Testis (tissue), 3 donors: ENCODE results near the gene CAPN5. TPM values are rescaled to one million over a fixed set of nuclear protein-coding genes. Genes with fewer than 3 reads are reported as not detected.

Experiments
- DNase-seq: peaks from one replicate; pipeline ENCODE4 v3.0.0-alpha.2; 2019
- H3K27ac ChIP-seq, 2 donors: fragments of 200-600 bp; sonication (generic); one replicate each; pipeline ENCODE4 v1.5.1; 2019
- H3K27me3 ChIP-seq: fragments of 200-600 bp; sonication (generic); one replicate; pipeline ENCODE4 v1.5.1; 2019
- H3K36me3 ChIP-seq: fragments of 200-600 bp; sonication (generic); one replicate; pipeline ENCODE4 v1.5.1; 2017; ENCODE audit warnings: low read depth; ENCODE audit errors: missing control alignments
- H3K4me1 ChIP-seq: fragments of 200-600 bp; sonication (generic); one replicate; pipeline ENCODE4 v1.5.1; 2019
- H3K4me3 ChIP-seq, 2 donors: fragments of 200-600 bp; sonication (generic); one replicate each; pipeline ENCODE4 v1.5.1; 2017 to 2019
- H3K9me3 ChIP-seq: fragments of 200-600 bp; sonication (generic); one replicate; pipeline ENCODE4 v1.5.1; 2017
- POLR2A ChIP-seq: fragments of 450-650 bp; IDR thresholded peaks from one replicate; pipeline ENCODE4 v1.6.1; 2017; ENCODE audit warnings: antibody characterized with exemption, mild to moderate bottlenecking, moderate library complexity
- WGBS, 2 donors: methylation state at CpG; one replicate each; pipeline ENCODE4 v1.1.5; 2018; 5-methylcytosine and 5-hydroxymethylcytosine counted together
- intact Hi-C: fragments of 100-400 bp; cut with DNase I; formaldehyde crosslinking; loops from one replicate; pipeline ENCODE4 v1.15.1; 2023; ENCODE audit warnings: low total_unique reads
- polyA plus RNA-seq: library from polyadenylated mRNA; stranded (reverse); fragments of 350-450 nt; fragmentation: Illumina TruSeq; extraction: RNeasy Lipid Tissue Mini Kit (QIAGEN cat#74804); gene quantifications from one replicate; pipeline ENCODE4 v1.2.3, GENCODE V29; 2014; ENCODE audit warnings: low read depth, low replicate concordance; ENCODE audit not compliant: insufficient read depth
- total RNA-seq, 2 donors: library from RNA; depleted of rRNA; stranded (reverse); fragments of >200 nt; gene quantifications; one replicate each; pipeline ENCODE4 v1.2.3, GENCODE V29; 2016
- TF ChIP-seq, protein P1 (sequence below), 3 experiments: fragments of 450-650 bp in 2 of 3; fragments of 200-600 bp in 1 of 3; sonication (generic) in 1 of 3; IDR thresholded peaks; one replicate each; pipeline ENCODE4 v1.5.1; 2016 to 2019; ENCODE audit warnings: antibody characterized with exemption in 3 of 3, mild to moderate bottlenecking in 2 of 3, moderate library complexity in 1 of 3

The CAPN5 gene
- total and polyA plus RNA-seq, 3 donors from 2014 or later, result 62.3 to 116 (median 102) TPM

DNA sequence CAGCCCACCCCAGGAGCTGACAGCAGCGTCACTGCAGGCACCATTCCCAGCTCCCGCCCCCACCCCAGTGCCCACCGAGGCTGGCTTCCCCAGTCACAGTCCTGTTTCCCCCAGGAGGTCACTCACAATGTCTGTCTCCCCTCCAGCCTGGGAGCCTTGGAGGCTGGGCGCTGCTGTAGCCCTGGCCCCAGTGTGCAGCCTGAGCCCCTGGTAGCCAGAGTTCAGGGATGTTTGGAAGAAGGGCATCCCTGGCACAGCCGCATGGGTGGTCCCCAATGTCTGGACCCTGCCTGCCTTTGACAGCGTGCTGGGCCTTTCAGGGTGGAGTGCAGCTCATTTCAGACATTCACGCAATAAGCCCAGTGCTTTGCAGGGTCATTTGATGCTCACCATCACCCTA lies 4.3 kb downstream of the CAPN5 start:
- no peaks in the 10 kb centered on the region for H3K9me3 ChIP-seq
- intact Hi-C loops, result no loop called here
- H3K4me1 ChIP-seq, result peaks cover 61% of the 10 kb centered on the region
- DNase-seq, result no peak
- TF ChIP-seq, protein P1, sequence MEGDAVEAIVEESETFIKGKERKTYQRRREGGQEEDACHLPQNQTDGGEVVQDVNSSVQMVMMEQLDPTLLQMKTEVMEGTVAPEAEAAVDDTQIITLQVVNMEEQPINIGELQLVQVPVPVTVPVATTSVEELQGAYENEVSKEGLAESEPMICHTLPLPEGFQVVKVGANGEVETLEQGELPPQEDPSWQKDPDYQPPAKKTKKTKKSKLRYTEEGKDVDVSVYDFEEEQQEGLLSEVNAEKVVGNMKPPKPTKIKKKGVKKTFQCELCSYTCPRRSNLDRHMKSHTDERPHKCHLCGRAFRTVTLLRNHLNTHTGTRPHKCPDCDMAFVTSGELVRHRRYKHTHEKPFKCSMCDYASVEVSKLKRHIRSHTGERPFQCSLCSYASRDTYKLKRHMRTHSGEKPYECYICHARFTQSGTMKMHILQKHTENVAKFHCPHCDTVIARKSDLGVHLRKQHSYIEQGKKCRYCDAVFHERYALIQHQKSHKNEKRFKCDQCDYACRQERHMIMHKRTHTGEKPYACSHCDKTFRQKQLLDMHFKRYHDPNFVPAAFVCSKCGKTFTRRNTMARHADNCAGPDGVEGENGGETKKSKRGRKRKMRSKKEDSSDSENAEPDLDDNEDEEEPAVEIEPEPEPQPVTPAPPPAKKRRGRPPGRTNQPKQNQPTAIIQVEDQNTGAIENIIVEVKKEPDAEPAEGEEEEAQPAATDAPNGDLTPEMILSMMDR (IDR thresholded peaks at IDR 0.05), result no peak
- no peak for TF ChIP-seq POLR2A
- H3K27me3 ChIP-seq, result no peaks in the 10 kb centered on the region
- 82 to 88% methylated on average over 5 to 7 of the region's 7 CpGs for WGBS, 2 donors
- no peaks in the 10 kb centered on the region for H3K36me3 ChIP-seq
- H3K27ac ChIP-seq, result no peak overlapping the region
- no peak overlapping the region for H3K4me3 ChIP-seq

DNA sequence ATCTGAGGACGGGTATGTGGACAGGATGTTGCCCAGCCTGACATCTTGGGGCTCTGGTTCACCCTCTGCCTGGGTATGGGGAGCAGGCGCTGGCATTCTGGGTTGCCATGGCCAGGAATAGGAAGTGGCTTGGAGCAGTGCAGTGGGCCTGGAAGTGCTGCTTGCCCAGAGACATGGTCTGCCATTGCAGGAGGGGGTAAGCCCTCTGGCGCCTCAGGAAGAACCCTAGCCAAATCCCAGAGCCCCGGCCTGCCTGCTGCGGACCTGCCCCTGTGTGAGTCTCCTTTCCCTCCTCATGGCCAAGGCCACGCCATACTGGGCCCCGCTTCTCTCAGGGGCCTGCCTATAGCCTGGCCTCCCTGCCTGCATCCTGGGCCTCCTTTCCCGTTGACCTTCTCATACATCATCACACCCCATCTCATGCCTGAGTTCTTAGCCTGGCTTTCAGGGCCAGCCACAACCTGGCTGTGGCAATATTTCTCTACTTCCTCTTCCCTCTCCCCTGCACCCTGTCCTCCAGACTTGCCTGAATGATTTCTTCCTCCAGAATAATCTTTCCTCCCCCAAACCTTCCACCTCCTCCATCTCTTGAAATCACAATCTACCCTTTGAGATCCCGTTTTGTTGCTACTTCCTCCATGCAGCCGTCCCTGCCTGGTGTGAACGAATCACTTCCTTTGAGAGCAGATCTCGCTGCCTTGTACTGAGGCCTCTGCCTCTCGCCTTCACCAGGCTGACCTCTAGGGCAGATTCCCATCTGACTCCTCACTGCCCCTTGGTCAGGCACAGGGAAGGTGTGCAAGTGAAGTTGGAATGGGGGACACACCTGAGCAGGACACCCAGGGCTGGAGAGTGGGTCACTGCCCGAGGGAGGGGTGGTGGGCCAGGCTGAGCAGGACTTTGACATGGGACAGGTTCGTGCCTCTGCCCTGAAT lies 5.2 kb downstream of the CAPN5 start:
- no peaks in the 10 kb centered on the region for H3K27me3 ChIP-seq
- H3K4me1 ChIP-seq, result peaks cover 59% of the 10 kb centered on the region
- no peak for DNase-seq

DNA sequence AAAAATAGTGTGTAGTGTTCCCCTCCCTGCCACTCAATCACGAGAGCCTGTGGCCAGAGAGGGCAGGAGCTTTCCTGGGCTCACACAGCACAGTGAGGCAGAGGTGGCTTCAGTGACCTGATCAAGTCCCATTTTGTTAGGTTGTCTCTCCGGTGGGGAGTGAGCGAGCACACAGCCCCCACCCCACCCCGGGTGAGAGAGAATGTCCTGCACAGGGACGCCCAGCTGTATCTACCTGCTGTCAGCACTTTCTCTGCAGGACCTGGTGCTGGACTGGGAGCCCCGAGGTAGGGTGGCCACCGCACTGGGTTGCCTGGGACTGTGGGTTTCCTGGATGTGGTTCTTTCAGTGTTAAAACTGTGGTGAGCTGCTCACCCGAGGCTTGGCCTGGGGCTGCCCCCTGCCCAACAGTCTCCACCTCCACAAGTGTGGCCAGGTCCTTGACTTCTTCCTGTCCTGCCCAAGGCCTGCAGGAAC lies 6.1 kb downstream of the CAPN5 start:
- no peak overlapping the region for H3K4me3 ChIP-seq
- no peaks in the 10 kb centered on the region for H3K27me3 ChIP-seq
- H3K36me3 ChIP-seq, result no peaks in the 10 kb centered on the region
- H3K27ac ChIP-seq, result peak overlapping the region; percentile 39 to 83
- peaks cover 53% of the 10 kb centered on the region for H3K4me1 ChIP-seq
- DNase-seq, result no peak
- intact Hi-C loops, result no loop called here
- no peaks in the 10 kb centered on the region for H3K9me3 ChIP-seq
- TF ChIP-seq POLR2A, result no peak
- TF ChIP-seq, protein P1 (IDR thresholded peaks at IDR 0.05), result no peak
- WGBS, 2 donors, result 38 to 49% methylated on average over 1 to 8 of the region's 8 CpGs

More for the DNA sequence above, 5.2 kb downstream of the CAPN5 start:
- Histone ChIP-seq H3K36me3 (no peaks in the 10 kb centered on the region), H3K4me3 (no peak overlapping the region), H3K27ac (peak overlapping the region in 1 of 2 donors; percentile 83), H3K9me3 (no peaks in the 10 kb centered on the region)
- intact Hi-C loops, result no loop called here
- WGBS, 2 donors, result 63 to 75% methylated on average over 12 to 15 of the region's 15 CpGs
- TF ChIP-seq POLR2A, result no peak
- TF ChIP-seq, protein P1 (IDR thresholded peaks at IDR 0.05), result no peak

DNA sequence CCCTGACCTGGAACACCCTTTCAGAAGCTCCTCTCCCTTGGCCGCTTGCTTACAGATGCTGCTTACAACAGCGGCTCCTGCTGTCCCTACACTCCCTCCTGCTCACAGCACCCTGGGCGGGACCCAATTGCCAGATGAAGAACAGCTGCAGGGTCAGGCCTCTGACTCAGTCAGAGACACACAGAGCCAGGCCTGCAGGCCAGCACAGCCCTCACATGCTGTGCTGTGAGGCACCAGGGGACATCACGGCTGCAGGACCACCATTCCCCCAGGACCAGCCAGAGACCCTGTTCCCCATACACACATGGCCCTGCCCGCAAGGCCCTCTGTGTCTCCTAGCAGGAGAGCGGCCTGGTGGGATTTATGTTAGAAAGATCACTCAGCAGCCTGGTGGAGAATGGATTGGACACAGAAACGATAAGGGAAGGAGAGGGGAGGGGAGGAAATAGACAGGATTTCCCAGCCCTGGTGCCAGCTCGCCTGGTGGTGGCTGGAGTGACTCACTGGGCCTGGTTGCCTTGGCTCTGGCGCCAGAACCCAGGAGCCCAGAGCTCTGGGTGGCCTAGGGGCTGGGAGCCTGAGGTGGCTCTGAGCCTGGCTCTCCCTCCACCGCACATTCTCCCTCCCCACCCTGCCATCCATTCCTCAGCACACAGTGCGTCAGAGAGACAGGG lies 6.7 kb downstream of the CAPN5 start:
- peak overlapping the region; percentile 39 to 83 for H3K27ac ChIP-seq
- intact Hi-C loops, result no loop called here
- TF ChIP-seq, protein P1 (IDR thresholded peaks at IDR 0.05), result peak in 1 of 3 experiments; percentile 28
- TF ChIP-seq POLR2A, result no peak
- no peaks in the 10 kb centered on the region for H3K27me3 ChIP-seq
- H3K4me3 ChIP-seq, result no peak overlapping the region
- H3K4me1 ChIP-seq, result peaks cover 48% of the 10 kb centered on the region
- WGBS, 2 donors, result 40 to 44% methylated on average over 10 to 11 of the region's 11 CpGs
- peak; percentile 92 for DNase-seq
- no peaks in the 10 kb centered on the region for H3K36me3 ChIP-seq
- H3K9me3 ChIP-seq, result no peaks in the 10 kb centered on the region
